SK-N-SH treated with all-trans-retinoic acid at 6 μM for 48 hours (cell line): Measurements from ENCODE around the gene TPH2.

Experiments
- ARNTL ChIP-seq: fragments of 450-650 bp; formaldehyde crosslinking; IDR thresholded peaks from 2 replicates; pipeline ENCODE4 v1.5.0; 2020; ENCODE audit warnings: low read depth, mild to moderate bottlenecking, moderate library complexity, borderline replicate concordance
- ESRRG ChIP-seq: fragments of 250-450 bp; sonication (Bioruptor Pico); IDR thresholded peaks from 2 replicates; pipeline ENCODE4 v1.6.1; 2021; ENCODE audit warnings: mild to moderate bottlenecking
- GLIS3 ChIP-seq: fragments of 250-450 bp; sonication (Bioruptor Pico); IDR thresholded peaks from 2 replicates; pipeline ENCODE4 v1.5.0; 2020; ENCODE audit warnings: mild to moderate bottlenecking, moderate library complexity
- OSR1 ChIP-seq: fragments of 250-450 bp; sonication (Bioruptor Pico); IDR thresholded peaks from 2 replicates; pipeline ENCODE4 v1.8.0; 2022; ENCODE audit warnings: moderate library complexity, mild to moderate bottlenecking, inconsistent platforms
- SNAI2 ChIP-seq: fragments of 250-450 bp; sonication (Bioruptor Pico); IDR thresholded peaks from 2 replicates; pipeline ENCODE4 v1.5.0; 2020; ENCODE audit warnings: mild to moderate bottlenecking, moderate library complexity
- TCF4 ChIP-seq: fragments of 250-450 bp; sonication (Bioruptor Pico); IDR thresholded peaks from 2 replicates; pipeline ENCODE4 v1.8.0; 2021; ENCODE audit warnings: mild to moderate bottlenecking, moderate library complexity, borderline replicate concordance
- ZC3H10 ChIP-seq: fragments of 250-450 bp; sonication (Bioruptor Pico); IDR thresholded peaks from 2 replicates; pipeline ENCODE4 v1.5.1; 2021; ENCODE audit warnings: mild to moderate bottlenecking, moderate library complexity
- ZFP3 ChIP-seq: fragments of 250-450 bp; sonication (Bioruptor Pico); IDR thresholded peaks from 2 replicates; pipeline ENCODE4 v1.5.0; 2020; ENCODE audit warnings: mild to moderate bottlenecking, moderate library complexity
- ZNF565 ChIP-seq: fragments of 450-650 bp; formaldehyde crosslinking; conservative IDR thresholded peaks from 2 replicates; pipeline ENCODE4 v1.5.0; 2020; ENCODE audit warnings: low read depth, mild to moderate bottlenecking, moderate library complexity
- ZNF70 ChIP-seq: fragments of 450-650 bp; formaldehyde crosslinking; IDR thresholded peaks from 2 replicates; pipeline ENCODE4 v1.5.0; 2020; ENCODE audit warnings: mild to moderate bottlenecking, moderate library complexity
- ZNF8 ChIP-seq: fragments of 450-650 bp; formaldehyde crosslinking; IDR thresholded peaks from 2 replicates; pipeline ENCODE4 v1.5.0; 2020; ENCODE audit warnings: mild to moderate bottlenecking, moderate library complexity
- TF ChIP-seq, protein P1 (sequence below): fragments of 250-450 bp; sonication (Bioruptor Pico); IDR thresholded peaks from 2 replicates; pipeline ENCODE4 v1.8.0; 2020; ENCODE audit warnings: mild to moderate bottlenecking, moderate library complexity, borderline replicate concordance
- TF ChIP-seq, protein P2 (sequence below): fragments of 250-450 bp; sonication (Bioruptor Pico); IDR thresholded peaks from 2 replicates; pipeline ENCODE4 v1.5.1; 2020; ENCODE audit warnings: low read depth, mild to moderate bottlenecking, moderate library complexity

GRCh38 chr12:72054511-72054910 is 115.9 kb downstream of the TPH2 start:
- TF ChIP-seq, protein P1, sequence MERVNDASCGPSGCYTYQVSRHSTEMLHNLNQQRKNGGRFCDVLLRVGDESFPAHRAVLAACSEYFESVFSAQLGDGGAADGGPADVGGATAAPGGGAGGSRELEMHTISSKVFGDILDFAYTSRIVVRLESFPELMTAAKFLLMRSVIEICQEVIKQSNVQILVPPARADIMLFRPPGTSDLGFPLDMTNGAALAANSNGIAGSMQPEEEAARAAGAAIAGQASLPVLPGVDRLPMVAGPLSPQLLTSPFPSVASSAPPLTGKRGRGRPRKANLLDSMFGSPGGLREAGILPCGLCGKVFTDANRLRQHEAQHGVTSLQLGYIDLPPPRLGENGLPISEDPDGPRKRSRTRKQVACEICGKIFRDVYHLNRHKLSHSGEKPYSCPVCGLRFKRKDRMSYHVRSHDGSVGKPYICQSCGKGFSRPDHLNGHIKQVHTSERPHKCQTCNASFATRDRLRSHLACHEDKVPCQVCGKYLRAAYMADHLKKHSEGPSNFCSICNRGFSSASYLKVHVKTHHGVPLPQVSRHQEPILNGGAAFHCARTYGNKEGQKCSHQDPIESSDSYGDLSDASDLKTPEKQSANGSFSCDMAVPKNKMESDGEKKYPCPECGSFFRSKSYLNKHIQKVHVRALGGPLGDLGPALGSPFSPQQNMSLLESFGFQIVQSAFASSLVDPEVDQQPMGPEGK (CRISPR knock-in tag), result no peak
- TF ChIP-seq, protein P2, sequence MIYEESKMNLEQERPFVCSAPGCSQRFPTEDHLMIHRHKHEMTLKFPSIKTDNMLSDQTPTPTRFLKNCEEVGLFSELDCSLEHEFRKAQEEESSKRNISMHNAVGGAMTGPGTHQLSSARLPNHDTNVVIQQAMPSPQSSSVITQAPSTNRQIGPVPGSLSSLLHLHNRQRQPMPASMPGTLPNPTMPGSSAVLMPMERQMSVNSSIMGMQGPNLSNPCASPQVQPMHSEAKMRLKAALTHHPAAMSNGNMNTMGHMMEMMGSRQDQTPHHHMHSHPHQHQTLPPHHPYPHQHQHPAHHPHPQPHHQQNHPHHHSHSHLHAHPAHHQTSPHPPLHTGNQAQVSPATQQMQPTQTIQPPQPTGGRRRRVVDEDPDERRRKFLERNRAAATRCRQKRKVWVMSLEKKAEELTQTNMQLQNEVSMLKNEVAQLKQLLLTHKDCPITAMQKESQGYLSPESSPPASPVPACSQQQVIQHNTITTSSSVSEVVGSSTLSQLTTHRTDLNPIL (CRISPR knock-in tag), result no peak
- TF ChIP-seq OSR1 (CRISPR knock-in tag), result no peak
- no peak for TF ChIP-seq ZFP3
- no peak for TF ChIP-seq ESRRG (CRISPR knock-in tag)
- TF ChIP-seq ZNF8 (CRISPR knock-in tag), result no peak
- TF ChIP-seq GLIS3 (CRISPR knock-in tag), result no peak
- no peak for TF ChIP-seq ZNF70 (CRISPR knock-in tag)
- TF ChIP-seq ARNTL (CRISPR knock-in tag), result no peak
- no peak for TF ChIP-seq SNAI2 (CRISPR knock-in tag)
- no peak for TF ChIP-seq ZC3H10 (CRISPR knock-in tag)
- no peak for TF ChIP-seq TCF4
- no peak for TF ChIP-seq ZNF565
